GM18873 (cell line): ENCODE measurements around the gene DDX24.

Experiments
- ATAC-seq: cut with Tn5 transposase; IDR thresholded peaks from one replicate; pipeline ENCODE4 v1.9.1; 2021; ENCODE audit warnings: mild to moderate bottlenecking, moderate library complexity, moderate number of reproducible peaks; ENCODE audit not compliant: unreplicated experiment, low FRiP score

Gene DDX24

DNA sequence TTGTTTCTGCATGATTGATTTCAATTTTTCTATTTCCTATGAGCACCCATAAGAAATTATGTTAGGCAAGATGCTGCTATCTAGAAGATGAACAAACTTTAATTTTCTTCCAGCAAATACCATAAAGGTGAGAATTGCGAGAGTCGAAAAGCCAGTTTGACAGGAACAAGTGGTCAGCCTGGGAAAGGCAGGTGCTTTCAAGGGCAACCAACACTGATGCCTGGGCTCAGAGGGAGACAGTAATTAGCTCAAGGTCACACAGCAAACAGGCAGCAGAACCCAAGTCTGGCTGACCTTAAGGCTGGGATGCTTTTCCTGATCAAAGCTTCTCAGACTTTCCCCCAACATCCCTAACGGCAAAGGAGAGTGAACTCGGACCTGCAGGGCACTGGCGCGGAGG lies 61.7 kb downstream of the DDX24 start:
- ATAC-seq = no peak

DNA sequence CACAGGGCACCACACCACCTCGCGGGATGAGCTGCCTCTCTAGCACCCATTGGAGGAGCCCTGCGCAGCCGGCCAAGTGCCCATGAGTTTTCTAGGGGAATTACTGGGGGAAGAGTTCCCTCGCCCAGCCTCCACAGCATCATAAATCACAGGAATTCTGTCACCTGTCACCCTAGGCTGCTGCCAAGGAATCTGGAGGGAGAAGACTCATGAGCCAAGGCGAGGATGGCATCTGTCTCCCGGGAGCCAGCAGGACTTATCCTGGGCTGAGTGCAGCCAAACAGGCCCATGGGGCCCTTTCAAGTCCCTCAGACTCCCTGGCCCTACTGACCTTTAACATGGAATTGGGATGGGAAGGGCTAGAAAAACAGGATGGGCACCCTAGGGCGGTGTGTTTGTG lies 62.7 kb downstream of the DDX24 start:
- no peak for ATAC-seq

DNA sequence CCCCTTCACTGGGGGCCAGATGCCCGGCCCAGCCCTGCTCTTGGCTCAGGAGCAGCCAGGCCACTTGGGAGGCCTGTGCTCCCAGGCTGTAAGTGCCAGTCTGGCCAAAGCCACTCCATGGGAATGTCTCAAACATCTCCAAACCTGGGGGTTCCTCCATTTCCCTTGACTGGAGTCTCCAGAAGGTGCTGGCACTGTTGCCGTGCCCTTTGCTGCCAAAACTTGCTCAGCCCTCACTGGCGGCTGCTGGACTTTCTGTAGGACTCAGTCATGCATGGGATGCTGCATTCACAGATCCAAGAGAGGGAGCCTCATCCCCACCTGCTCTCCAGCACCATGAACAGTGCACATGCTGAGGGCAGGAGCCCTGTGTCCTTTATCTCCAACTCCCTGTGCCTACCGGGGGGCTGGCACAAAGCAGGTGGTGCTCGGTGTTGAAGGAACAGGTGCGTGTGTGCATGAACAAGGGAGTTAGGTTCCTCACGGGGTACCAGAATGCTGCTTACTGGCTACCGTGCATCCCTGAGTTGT lies 64.5 kb downstream of the DDX24 start:
- ATAC-seq = no peak

DNA sequence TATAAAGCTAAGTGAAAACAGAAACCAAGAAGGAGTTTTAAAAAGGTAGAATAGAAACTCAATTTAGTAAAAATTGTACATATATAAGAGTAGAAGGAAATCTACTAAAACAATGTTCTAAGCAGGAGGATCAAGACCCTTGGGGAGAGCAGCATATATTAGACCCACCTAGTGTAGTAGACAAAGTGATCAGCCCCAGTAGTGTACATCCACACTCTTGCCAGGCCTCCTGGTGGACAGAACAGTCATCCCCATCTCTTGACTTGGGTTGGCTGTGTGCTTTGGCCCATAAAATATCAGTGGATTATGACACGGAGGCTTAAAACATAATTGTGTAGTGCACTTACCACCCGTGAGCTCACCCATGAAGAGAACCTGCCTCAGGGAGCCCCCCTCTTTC lies 65.8 kb downstream of the DDX24 start:
- no peak for ATAC-seq

DNA sequence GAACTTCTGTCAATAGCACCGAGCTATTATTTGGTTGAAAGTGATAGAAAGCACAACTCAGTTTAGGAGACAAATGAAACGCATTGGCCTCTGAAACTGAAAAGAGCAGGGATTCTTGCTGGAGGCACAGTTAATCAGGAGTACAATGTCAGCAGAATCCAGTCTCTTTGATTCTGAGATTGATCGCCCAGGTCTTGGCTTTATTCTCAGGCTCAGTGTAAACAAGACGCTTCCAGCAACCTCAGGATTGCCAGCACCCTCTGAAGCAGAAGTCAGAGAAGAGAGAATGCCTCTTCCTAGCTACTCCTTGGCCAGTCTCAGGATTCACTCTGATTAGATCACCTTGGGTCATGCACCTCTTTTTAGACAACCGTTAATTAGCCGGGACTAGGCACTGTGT lies 66.6 kb downstream of the DDX24 start:
- ATAC-seq = no peak

DNA sequence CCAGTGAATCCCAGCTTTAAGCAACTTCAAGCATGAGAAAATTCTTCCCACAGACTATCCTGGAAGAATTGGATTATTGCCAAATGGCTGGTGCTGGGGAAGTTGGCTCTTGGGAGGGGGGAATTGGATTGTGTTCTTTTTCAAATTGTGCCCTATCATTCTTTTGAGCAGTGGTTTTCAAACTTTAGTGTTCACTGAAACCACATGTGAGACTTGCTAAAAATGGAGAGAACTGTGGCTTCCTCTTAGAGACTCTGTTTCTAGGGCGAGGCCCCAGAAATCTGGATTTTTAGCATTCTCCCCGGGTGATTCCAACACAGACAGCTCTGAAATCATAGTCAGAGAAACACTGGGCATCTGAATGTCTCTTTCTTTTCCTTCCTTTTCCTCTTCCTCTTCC lies 69.2 kb downstream of the DDX24 start:
- ATAC-seq = no peak

DNA sequence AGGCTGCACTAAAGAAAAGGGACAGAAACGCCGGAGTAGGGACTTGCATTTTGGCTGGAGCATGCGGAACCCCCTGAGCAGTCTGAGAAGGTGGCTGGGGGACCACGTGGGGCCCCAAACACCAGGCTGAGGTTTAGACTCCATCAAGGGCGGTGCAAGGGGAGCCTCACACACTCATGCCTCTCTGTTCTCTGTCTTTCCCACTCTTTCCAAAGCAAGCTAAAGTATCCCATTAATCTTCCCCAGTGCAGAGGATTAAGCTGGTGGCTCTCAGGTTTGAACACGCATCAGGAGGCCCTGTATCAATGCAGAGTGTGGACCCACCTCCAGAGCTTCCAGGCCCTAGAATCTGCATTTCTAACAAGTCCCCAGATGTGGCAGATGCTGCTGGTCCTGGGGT lies 70.4 kb downstream of the DDX24 start:
- no peak for ATAC-seq

DNA sequence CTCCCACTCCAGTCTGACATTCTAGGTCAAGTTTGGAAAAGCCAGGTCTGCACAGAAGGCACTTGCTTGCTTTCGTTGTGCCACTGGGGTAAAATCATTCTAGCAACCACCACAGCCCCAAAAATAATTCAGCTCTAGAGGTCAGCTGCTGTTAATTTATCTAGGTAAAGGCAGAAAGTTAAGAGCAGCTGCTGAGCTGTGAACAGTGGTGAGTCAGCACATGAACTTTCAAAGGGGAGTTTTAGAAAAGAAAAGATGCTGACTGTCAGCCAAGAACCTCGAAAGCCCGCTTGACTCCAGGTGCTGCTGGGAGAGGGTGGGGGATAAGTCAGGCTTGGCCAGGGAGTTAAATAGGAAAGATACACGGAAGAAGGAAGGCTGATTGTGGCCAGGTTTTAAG lies 71.2 kb downstream of the DDX24 start:
- no peak for ATAC-seq

DNA sequence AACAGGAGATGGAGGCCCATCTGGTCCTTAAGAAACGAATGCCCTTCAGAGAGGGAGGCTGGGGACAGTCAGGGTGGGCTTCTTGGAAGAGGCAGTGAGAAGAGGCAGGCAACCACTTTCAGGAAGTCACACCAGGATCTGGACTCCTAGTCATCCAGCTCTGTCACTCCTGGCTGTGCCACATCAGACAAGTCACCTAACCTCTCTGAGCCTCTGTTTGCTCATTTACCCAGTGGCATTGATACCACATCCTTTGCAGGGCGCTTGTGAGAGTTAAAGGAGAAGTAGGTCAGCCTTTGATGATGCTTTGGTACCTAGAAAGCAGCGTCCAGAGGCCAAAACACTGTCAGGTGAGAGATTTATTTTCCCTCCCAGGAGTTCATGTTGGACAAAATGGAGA lies 72.8 kb downstream of the DDX24 start:
- no peak for ATAC-seq

DNA sequence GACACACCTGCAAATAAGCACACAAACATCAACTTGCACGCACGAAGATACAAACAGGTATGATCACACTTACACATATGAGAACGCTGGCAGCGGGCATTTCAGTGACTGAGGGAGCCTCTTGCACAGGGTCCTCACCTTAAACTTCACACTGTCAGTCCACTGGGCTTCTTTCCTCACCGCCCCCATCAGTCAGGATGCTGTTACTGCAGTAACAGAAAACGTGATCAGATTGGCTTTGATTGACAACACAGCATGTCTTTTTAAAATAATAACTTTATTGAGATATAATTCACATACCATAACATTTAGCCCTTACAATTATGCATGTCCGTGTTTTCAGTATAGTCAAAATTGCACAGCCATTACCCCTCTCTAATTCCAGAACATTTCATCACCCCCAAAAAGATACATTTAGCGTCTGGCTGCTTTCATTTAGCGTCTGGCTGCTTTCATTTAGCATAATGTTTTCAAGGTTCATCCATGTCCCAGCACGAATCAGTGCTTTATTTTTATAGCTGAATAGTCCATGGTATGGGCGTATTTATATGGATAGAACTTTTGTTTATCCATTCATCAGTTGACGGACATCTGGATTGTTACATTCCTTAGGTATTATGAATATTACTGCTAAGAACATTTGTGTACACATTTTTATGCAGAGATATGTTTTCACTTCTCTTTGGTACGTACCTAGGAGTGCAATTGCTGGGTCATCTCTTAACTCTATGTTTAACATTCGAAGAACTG lies 75.5 kb downstream of the DDX24 start:
- no peak for ATAC-seq

DNA sequence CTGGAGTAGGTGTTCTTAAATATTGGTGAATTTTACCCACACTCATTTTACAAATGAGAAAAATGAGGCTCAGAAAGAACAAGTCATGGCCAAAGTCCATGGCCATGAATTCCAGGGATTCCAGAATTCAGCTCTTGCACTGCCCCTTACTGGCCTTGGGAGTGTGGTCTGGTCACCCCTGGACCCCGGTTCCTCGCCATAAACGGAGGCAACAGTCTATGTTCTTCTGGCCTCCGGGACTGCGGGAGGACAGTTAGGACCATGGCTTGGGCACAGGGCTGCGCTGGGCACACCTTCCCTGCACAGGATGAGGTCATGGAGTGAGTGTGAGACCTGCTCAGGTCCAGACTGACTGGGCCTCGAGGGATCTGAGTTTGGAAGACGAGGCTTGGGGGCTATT lies 77.0 kb downstream of the DDX24 start:
- no peak for ATAC-seq

DNA sequence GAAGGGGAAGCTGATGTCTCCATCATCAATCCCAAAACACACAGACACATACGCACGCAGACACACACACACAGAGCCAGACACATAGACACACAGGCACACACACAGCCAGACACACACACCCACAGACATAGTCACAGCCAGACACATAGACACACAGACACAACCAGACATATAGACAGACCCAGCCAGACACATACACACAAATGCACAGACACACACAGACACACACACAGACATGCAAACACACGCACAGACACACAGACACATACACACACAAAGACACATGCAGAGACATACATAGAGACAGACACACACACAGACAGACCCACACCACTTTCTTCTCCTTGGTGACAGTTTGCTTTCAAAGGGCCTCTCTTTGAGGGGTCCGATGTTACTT lies 77.6 kb downstream of the DDX24 start:
- no peak for ATAC-seq

DNA sequence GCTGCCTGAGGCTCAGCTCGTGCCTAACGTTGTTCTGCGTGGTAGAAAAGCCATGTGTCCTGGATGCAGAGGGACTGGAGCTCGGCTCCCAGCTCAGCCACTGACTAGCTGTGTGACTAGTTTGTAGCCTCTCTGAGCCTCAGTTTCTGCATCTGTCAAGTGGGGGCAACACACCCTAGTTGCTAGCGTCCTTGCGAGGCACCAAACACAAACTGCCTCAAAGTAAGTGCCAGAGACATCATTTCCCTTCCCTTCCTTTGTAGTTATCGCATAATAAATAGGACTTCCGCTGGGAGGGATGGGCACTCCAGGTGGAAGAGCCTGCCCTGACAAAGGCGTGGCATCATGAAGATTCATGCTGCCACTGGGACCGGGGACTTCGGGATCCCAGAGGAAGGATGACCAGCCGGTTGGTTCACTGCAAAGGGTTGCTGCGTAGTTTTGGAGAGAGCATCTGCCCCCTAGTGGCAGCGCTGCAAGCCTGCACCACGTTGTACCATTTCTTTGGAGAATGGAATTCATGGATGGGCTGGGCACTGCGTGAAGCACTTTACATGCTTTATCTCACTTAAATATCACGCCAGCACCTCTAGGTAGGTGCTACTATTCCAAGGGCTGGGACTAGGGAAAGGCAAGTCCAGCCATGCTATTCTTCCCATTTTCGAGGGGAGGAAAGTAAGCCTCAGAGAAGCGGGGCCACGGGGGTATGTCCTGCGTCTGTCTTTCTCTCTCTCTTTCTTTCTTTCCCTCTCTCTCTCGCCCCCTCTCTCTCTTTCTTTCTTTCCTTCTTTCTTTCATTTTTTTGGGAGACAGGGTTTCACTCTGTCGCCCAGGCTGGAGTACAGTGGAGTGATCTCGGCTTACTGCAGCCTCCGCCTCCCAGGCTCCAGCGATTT lies 79.3 kb downstream of the DDX24 start:
- no peak for ATAC-seq

DNA sequence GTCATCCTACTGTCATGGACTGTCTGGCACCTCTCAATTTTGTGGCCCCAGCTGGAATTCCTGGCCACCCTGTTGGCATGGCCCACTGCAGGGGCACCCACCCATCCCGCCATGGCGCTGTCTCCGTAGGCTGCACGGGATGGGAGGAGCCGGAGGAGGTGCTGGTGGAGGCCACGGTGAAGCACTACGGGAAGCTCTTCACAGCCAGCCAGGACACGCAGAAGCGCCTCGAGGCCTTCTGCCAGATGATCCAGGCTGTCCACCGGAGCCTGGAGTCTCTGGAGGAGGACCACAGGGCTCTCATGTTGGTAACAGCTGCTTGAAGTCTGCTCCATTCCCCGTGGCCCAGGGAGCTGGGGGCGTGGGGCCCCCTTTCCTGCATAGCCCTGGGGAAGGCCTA lies 80.0 kb downstream of the DDX24 start:
- no peak for ATAC-seq

DNA sequence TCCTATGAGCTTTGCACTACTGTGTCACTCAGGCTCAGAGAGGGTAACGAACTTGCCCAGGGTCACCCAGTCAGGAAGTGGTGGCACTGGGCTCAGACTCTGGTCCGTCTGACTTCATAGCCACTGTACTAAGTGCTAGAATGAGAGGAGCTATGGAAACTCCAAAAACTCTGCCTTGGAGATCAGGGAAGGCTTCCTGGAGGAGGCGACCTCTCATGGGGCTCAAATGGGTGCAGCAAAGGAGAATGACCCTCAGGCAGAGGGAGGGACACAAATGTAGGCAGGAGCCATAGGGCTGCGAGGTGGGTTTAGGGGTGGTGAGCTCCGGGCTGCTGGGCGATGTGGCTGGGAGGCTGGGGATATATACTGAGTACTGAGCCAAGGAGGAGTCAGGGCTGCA lies 80.7 kb downstream of the DDX24 start:
- no peak for ATAC-seq

DNA sequence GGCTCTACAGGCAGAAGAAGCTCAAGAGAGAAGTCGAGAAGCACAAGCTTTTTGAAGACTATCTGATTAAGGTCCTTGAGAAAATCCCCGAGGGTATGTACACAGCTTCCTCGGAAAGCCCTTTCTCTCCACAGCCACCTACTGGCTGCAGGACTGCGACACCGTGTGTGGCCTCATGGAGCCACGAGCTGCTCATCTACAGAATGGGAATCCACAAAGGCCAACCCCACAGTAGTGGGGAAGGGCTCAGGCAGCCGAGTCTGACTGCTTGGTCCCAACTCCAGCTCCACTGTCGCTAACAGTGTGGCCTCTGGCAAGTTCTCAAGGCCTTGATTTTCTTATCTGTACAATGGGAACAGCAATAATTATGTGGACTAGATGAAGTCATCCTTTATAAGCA lies 81.4 kb downstream of the DDX24 start:
- ATAC-seq = no peak

DNA sequence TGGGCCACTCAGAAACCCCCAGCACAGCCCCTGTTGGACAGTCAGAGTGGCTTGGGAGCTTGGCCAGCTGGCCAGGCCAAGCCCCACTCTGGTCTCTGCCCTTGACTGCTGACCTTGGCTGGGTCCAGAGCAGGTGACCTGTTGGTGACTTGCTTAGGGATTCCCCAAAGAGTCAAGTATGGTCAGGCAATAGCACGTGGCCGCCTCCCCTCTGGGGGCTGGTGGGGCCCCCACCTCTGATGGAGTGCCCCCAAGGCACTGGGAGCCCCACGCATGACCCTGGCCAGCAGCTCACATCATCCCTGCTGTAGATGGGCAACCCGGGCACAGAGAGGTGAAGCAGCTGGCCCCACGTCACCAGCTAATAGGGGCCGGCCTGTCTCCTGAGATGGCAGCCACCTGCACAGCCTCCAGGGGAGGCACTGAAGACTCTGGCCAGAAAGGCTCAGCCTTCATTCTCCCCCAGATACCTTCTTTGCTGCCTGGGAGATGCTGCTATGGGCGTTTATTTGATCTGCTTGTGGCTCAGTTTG lies 82.1 kb downstream of the DDX24 start:
- ATAC-seq = no peak
